GM12891 (cell line): ENCODE measurements around the gene SUB1.

ENCODE experiments used
- PAX5 ChIP-seq: IDR thresholded peaks from 2 replicates; pipeline ENCODE4 v1.6.1; 2011; ENCODE audit warnings: low read length, moderate library complexity, mild to moderate bottlenecking; ENCODE audit not compliant: insufficient read depth, severe bottlenecking
- POLR2A ChIP-seq: IDR thresholded peaks from 2 replicates; pipeline ENCODE4 v1.6.1; 2011; ENCODE audit warnings: low read depth, low read length, control low read depth
- POLR2AphosphoS5 ChIP-seq: IDR thresholded peaks from 2 replicates; pipeline ENCODE4 v1.6.1; 2011; ENCODE audit warnings: low read depth, low read length, control low read depth
- POU2F2 ChIP-seq: IDR thresholded peaks from 2 replicates; pipeline ENCODE4 v1.6.1; 2011; ENCODE audit warnings: low read depth, mild to moderate bottlenecking, control low read depth, low read length, moderate library complexity
- TAF1 ChIP-seq: IDR thresholded peaks from 2 replicates; pipeline ENCODE4 v1.6.1; 2011; ENCODE audit warnings: low read depth, low read length, control low read depth

GRCh38 chr5:32630867-32631491 is 45.6 kb downstream of the SUB1 start:
- TF ChIP-seq POLR2A (no peak), TAF1 (no peak), POU2F2 (no peak), POLR2AphosphoS5 (no peak), PAX5 (no peak)
